Smooth muscle cell (in vitro differentiated cells): ENCODE data around the gene ABLIM2. TPM values are rescaled to one million over a fixed set of nuclear protein-coding genes. Genes with fewer than 3 reads are reported as not detected.

ENCODE experiments used
- DNase-seq: peaks from one replicate; lab custom pipeline; 2025; ENCODE audit not compliant: unreplicated experiment; lab: John Stamatoyannopoulos, UW
- H2AFZ ChIP-seq: fragments of 200-600 bp; sonication (generic); 2 replicates; pipeline ENCODE4 v1.6.0; 2016; ENCODE audit warnings: antibody characterized with exemption, low read depth, mild to moderate bottlenecking
- H3F3A ChIP-seq: fragments of 200-600 bp; sonication (generic); 2 replicates; pipeline ENCODE4 v1.6.0; 2017; ENCODE audit warnings: antibody characterized with exemption, low read depth
- H3K27ac ChIP-seq: fragments of 200-600 bp; sonication (generic); 2 replicates; pipeline ENCODE4 v1.5.1; 2016; ENCODE audit warnings: low read depth, mild to moderate bottlenecking
- H3K27me3 ChIP-seq: fragments of 200-600 bp; sonication (generic); 2 replicates; pipeline ENCODE4 v1.6.1; 2016; ENCODE audit warnings: low read depth, mild to moderate bottlenecking
- H3K36me3 ChIP-seq: fragments of 200-600 bp; sonication (generic); 2 replicates; pipeline ENCODE4 v1.5.1; 2016; ENCODE audit warnings: low read depth
- H3K4me1 ChIP-seq: fragments of 200-600 bp; sonication (generic); 2 replicates; pipeline ENCODE4 v1.5.1; 2016; ENCODE audit warnings: low read depth
- H3K4me2 ChIP-seq: fragments of 200-600 bp; sonication (generic); 2 replicates; pipeline ENCODE4 v1.6.0; 2016; ENCODE audit warnings: mild to moderate bottlenecking
- H3K4me3 ChIP-seq: fragments of 200-600 bp; sonication (generic); 2 replicates; pipeline ENCODE4 v1.5.1; 2016; ENCODE audit warnings: mild to moderate bottlenecking
- H3K79me2 ChIP-seq: fragments of 200-600 bp; sonication (generic); 2 replicates; pipeline ENCODE4 v1.6.0; 2016; ENCODE audit warnings: low read depth, mild to moderate bottlenecking
- H3K9ac ChIP-seq: fragments of 200-600 bp; sonication (generic); 2 replicates; pipeline ENCODE4 v1.6.0; 2016; ENCODE audit warnings: low read depth
- H3K9me3 ChIP-seq: fragments of 200-600 bp; sonication (generic); replicated peaks from 2 replicates; pipeline ENCODE4 v1.5.1; 2016; ENCODE audit warnings: low read depth
- H4K20me1 ChIP-seq: fragments of 200-600 bp; sonication (generic); 2 replicates; pipeline ENCODE4 v1.6.0; 2016; ENCODE audit warnings: low read depth
- CTCF ChIP-seq: fragments of 200-600 bp; sonication (generic); IDR thresholded peaks from 2 replicates; pipeline ENCODE4 v1.5.1; 2017; ENCODE audit warnings: borderline replicate concordance, mild to moderate bottlenecking, antibody characterized with exemption; ENCODE audit not compliant: insufficient read depth, poor library complexity, severe bottlenecking
- WGBS: methylation state at CpG from one replicate; pipeline ENCODE4 v1.1.7; 2016; ENCODE audit warnings: low lambda C conversion rate; 5-methylcytosine and 5-hydroxymethylcytosine counted together
- polyA plus RNA-seq: library from polyadenylated mRNA; unstranded; fragments of >200 nt; fragmentation: Nextera tagmentation; extraction: Ambion mirVana; gene quantifications from 2 replicates; pipeline ENCODE4 v1.2.1, GENCODE V29; 2016
- total RNA-seq: library from RNA; depleted of rRNA; stranded (reverse); fragments of >200 nt; gene quantifications from 2 replicates; pipeline ENCODE4 v1.2.3, GENCODE V29; 2014

ABLIM2 gene
- total and polyA plus RNA-seq, 2 experiments from 2014 or later, result 0.08 TPM; not detected in 1

- H3K27me3 ChIP-seq, result no peaks in the 10 kb centered on the region
- H3K79me2 ChIP-seq, result no peaks in the 10 kb centered on the region
- no peak for DNase-seq
- no peaks in the 10 kb centered on the region for H4K20me1 ChIP-seq
- TF ChIP-seq CTCF, result no peak
- no peak overlapping the region for H3K4me2 ChIP-seq
- H3K4me1 ChIP-seq, result no peaks in the 10 kb centered on the region
- no peaks in the 10 kb centered on the region for H3F3A ChIP-seq
- no peak overlapping the region for H3K9ac ChIP-seq
- H2AFZ ChIP-seq, result no peak overlapping the region
- 91% methylated on average over 31 of the region's 31 CpGs for WGBS
- H3K27ac ChIP-seq, result no peak overlapping the region
- H3K36me3 ChIP-seq, result no peaks in the 10 kb centered on the region
- H3K4me3 ChIP-seq, result no peak overlapping the region
- no peaks in the 10 kb centered on the region for H3K9me3 ChIP-seq
These were observed 174.2 kb downstream of the ABLIM2 start for GRCh38 chr4:7984286-7984925.

DNA sequence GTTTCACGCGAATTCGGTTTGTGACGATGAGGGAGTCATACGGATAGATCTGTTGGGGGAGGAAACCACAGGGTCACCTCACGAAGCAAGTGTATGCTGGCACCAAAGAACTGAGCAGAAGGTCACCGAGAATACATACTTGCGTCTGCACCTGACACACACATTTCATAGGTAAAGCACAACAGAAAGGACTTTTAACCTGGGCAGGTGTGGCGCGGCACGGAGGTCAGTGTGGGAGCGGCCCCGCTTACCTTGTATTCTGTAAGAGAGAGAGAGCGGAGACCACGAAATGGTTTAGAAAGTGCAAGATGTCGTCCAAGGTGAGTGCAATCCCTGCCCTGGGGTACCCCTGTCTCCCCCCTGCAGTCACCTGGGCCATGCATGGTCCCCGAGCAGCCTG is 175.3 kb downstream of the ABLIM2 start:
- TF ChIP-seq CTCF, result no peak
- no peak for DNase-seq
- H3F3A ChIP-seq, result no peaks in the 10 kb centered on the region
- H4K20me1 ChIP-seq, result no peaks in the 10 kb centered on the region
- no peaks in the 10 kb centered on the region for H3K27me3 ChIP-seq
- H3K79me2 ChIP-seq, result no peaks in the 10 kb centered on the region
- H2AFZ ChIP-seq, result no peak overlapping the region
- H3K36me3 ChIP-seq, result no peaks in the 10 kb centered on the region
- H3K27ac ChIP-seq, result no peak overlapping the region
- H3K4me1 ChIP-seq, result peaks cover 3% of the 10 kb centered on the region
- no peak overlapping the region for H3K4me3 ChIP-seq
- no peaks in the 10 kb centered on the region for H3K9me3 ChIP-seq
- H3K9ac ChIP-seq, result no peak overlapping the region
- H3K4me2 ChIP-seq, result no peak overlapping the region
- 95% methylated on average over 17 of the region's 17 CpGs for WGBS

- Histone ChIP-seq H3K4me1 (peaks cover 6% of the 10 kb centered on the region), H3K4me3 (no peak overlapping the region), H4K20me1 (no peaks in the 10 kb centered on the region), H3K9me3 (no peaks in the 10 kb centered on the region), H3K79me2 (no peaks in the 10 kb centered on the region), H3K27ac (no peak overlapping the region), H3K36me3 (no peaks in the 10 kb centered on the region), H3K4me2 (no peak overlapping the region), H3K27me3 (no peaks in the 10 kb centered on the region), H3F3A (no peaks in the 10 kb centered on the region), H2AFZ (no peak overlapping the region), H3K9ac (no peak overlapping the region)
- WGBS, result 92% methylated on average over 8 of the region's 8 CpGs
- no peak for DNase-seq
- no peak for TF ChIP-seq CTCF
These were observed 176.7 kb downstream of the ABLIM2 start for GRCh38 chr4:7981738-7982394.

GRCh38 chr4:7980036-7980435 is 178.6 kb downstream of the ABLIM2 start:
- Histone ChIP-seq H3K79me2 (no peaks in the 10 kb centered on the region), H3K9ac (no peak overlapping the region), H3K9me3 (no peaks in the 10 kb centered on the region), H3K27me3 (no peaks in the 10 kb centered on the region), H2AFZ (no peak overlapping the region), H3F3A (no peaks in the 10 kb centered on the region), H4K20me1 (no peaks in the 10 kb centered on the region), H3K36me3 (no peaks in the 10 kb centered on the region), H3K4me3 (no peak overlapping the region), H3K4me2 (no peak overlapping the region), H3K4me1 (peaks cover 6% of the 10 kb centered on the region), H3K27ac (no peak overlapping the region)
- DNase-seq, result no peak
- TF ChIP-seq CTCF, result no peak
- WGBS, result 83% methylated on average over 2 of the region's 2 CpGs
